Peyer's patch (tissue), 4 donors: ENCODE results near the gene TGDS.

Experiments used
- POLR2A ChIP-seq, 2 donors: fragments of 450-650 bp; IDR thresholded peaks; one replicate each; pipeline ENCODE4 v1.5.1; 2017; ENCODE audit warnings: antibody characterized with exemption in 2 of 2, mild to moderate bottlenecking in 2 of 2, moderate library complexity in 2 of 2
- TF ChIP-seq, protein P1 (sequence below), 6 experiments: fragments of 450-650 bp in 4 of 6; fragments of 200-600 bp in 2 of 6; sonication (generic) in 1 of 6; IDR thresholded peaks; one replicate each; pipeline ENCODE4 v1.5.1; 2017 to 2019; ENCODE audit warnings: antibody characterized with exemption in 6 of 6, mild to moderate bottlenecking in 3 of 6, moderate library complexity in 1 of 6

DNA sequence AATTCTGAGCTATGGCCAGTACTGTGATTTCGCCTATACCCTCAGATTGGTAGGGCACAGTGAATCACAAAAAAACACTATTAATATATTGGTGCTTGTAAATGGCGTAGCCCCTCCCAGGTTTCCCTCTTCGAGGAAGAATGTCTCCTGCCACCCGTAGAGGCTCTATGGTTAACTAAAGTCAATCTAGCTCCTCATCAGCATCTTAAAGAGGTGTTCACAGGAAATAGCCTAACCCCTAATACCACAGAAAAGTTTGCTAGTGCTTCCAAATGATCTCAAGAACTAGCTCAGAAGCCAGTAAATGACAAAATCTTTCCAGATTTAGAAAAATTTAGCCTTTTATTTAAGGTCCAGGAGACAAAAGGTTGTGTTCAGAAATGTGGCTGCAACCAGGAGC lies 60.2 kb downstream of the TGDS start:
- TF ChIP-seq, protein P1, sequence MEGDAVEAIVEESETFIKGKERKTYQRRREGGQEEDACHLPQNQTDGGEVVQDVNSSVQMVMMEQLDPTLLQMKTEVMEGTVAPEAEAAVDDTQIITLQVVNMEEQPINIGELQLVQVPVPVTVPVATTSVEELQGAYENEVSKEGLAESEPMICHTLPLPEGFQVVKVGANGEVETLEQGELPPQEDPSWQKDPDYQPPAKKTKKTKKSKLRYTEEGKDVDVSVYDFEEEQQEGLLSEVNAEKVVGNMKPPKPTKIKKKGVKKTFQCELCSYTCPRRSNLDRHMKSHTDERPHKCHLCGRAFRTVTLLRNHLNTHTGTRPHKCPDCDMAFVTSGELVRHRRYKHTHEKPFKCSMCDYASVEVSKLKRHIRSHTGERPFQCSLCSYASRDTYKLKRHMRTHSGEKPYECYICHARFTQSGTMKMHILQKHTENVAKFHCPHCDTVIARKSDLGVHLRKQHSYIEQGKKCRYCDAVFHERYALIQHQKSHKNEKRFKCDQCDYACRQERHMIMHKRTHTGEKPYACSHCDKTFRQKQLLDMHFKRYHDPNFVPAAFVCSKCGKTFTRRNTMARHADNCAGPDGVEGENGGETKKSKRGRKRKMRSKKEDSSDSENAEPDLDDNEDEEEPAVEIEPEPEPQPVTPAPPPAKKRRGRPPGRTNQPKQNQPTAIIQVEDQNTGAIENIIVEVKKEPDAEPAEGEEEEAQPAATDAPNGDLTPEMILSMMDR (IDR thresholded peaks at IDR 0.05), result no peak
- no peak for TF ChIP-seq POLR2A (IDR thresholded peaks at IDR 0.05)
